Fibroblast of peridontal ligament (primary cell): ENCODE results near the gene EIPR1.

ENCODE experiments used
- DNase-seq: peaks from one replicate; pipeline ENCODE4 v3.0.0-alpha.2; 2010; ENCODE audit errors: extremely low read depth

EIPR1 gene

DNA sequence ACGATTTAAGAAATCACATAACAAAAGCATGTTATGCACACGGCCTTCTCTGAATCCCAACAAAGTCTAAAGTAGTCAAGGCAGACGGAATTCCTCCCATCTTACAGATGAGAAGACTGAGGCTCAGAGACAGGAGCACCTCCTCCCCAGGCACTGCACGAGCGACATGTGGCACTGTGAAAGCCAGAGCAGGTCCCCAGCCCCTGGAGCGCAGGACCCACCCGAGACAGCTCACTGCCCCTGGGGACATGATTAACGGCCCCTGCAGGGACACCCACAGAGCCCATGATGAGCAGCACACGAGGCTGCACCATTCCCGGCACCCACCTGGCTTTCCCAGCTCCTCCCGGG, 53.6 kb downstream of the EIPR1 start:
- DNase-seq: no peak

- DNase-seq: no peak
These were observed 54.1 kb downstream of the EIPR1 start for GRCh38 chr2:3323360-3324035.

- DNase-seq: no peak
These were observed 55.2 kb downstream of the EIPR1 start for GRCh38 chr2:3322311-3322970.

DNA sequence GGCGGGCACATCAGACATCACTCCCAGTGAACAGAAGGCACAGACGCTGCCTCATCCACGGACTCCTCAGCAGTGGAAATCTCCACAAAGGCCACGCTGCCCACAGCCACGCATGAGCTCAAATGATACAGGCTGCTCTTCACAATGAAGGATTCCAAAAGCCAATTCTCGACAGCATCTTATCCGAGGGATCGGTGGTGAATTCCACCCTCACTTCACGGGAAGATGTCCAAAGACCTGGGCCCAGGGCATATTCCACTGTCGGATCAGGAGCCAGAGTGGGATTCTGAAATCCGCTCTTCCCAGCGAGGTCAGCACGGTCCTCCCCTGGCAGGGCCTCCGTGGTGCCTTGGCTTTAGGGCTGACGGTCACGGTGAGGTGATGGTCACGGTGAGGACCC, 55.8 kb downstream of the EIPR1 start:
- no peak for DNase-seq

DNA sequence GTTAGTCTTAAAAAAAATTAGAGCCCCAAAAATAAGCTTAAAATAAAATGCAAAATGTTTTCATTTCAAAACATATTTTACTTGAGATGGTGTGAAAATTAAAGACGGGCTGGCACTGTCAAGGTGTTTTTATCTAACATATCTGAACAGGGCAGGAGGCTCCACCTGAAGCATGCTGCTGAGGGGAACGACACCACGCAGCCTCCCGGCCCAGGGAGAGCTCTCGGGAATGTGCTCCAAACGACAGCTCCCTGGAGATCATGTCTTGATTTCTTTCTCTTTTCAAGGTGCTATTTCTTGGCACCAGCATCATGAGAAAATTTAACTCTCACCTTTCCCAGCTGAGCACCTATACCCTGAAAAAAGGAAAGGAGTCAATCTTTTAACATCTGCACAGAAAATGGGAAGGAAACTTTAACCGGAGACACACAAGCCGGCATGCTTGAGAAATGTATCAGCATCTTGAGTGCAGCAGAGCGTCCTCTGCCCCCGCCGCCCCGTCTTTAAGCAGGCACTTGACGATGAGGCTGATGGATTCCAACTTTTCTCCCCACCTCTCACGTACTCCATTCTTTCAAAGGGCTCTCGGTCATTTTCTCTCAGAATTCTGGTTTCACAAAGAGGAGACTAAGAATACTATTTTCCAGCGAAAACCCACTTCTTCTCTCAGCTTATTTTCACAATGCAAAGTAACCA, 56.6 kb downstream of the EIPR1 start:
- DNase-seq: no peak

DNA sequence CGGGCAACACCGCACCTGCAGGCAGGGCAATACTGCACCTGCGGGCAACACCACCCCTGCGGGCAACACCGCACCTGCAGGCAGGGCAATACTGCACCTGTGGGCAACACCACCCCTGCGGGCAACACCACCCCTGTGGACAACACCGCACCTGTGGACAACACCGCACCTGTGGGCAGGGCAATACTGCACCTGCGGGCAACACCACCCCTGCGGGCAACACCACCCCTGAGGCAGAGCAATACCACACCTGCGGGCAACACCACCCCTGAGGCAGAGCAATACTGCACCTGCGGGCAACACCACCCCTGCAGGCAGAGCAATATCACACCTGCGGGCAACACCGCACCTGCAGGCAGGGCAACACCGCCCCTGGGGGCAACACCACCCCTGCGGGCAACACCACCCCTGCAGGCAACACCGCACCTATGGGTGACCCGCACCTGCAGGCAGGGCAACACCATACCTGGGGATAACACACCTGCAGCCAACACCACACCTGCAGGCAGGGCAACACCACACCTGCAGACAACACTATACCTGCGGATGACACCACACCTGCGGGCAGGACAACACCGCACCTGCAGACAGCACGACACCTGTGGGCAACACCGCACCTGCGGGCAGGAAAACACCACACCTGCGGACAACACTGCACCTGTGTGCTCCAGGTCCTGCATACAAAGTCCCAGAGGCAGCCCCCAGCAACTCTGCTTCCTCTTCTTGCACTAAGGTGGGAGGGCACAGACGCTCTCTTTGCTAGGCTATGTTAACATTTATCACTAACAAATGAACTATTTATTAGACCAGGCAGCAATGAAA, 57.7 kb downstream of the EIPR1 start:
- no peak for DNase-seq

DNA sequence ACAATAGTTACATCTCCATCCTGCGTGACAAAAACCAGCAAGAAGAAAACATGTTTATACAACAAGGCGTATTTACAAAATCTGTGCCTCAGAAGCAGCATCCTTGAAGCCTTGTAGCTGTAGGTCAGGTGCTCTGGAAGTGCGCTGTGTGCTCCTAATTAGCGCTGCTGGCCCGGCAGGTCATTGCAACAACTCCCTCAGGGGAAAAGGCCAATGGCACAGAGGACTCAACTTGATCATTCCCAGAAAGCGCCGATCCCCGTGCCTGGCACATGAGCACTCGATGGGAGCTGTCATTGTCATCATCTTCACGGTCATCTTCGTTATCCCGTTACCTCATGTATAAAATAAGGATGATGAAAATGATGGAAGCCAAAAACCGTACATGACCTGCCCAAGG, 58.5 kb downstream of the EIPR1 start:
- no peak for DNase-seq

- DNase-seq: no peak
These were observed 59.6 kb downstream of the EIPR1 start for GRCh38 chr2:3317871-3318590.

DNA sequence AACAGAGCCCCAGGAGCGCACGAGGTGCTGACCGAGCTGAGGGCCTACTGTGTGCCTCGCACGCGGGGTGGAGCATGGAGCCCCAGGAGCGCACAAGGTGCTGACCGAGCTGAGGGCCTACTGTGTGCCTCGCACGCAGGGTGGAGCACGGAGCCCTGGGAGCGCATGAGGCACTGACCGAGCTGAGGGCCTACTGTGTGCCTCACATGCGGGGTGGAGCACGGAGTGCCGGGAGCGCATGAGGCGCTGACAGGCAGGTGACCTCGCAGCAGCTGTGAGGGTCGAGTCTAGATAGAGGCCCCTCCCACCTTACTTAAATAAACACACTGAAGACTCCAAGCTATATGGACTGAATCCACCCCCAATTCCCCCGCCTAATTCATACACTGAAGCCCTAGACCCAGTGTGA, 60.3 kb downstream of the EIPR1 start:
- no peak for DNase-seq

- no peak for DNase-seq
These were observed 61.0 kb downstream of the EIPR1 start for GRCh38 chr2:3316456-3317276.

GRCh38 chr2:3314626-3315025, 63.0 kb downstream of the EIPR1 start:
- no peak for DNase-seq

GRCh38 chr2:3313781-3314375, 63.7 kb downstream of the EIPR1 start:
- no peak for DNase-seq

GRCh38 chr2:3312576-3313345, 64.9 kb downstream of the EIPR1 start:
- DNase-seq: no peak

DNA sequence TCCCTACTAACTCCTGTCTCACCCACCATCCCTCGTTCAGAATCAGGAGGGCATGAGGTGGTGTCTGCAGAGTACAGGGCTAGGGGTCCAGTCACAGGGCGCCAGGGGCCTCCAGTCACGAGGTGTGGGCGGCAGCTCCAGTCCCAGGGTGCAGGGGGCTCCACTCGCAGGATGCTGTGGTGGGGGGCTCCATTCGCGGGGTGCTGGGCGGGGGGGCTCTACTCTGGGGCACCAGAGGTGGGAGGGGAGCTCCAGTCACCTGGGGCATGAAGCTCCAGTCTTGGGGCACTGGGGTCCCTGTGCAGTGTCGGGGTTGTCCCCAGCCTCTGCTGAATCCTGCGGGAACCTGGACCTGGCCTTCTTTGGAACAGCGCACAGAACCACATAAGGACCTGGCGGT, 66.0 kb downstream of the EIPR1 start:
- DNase-seq: no peak

DNA sequence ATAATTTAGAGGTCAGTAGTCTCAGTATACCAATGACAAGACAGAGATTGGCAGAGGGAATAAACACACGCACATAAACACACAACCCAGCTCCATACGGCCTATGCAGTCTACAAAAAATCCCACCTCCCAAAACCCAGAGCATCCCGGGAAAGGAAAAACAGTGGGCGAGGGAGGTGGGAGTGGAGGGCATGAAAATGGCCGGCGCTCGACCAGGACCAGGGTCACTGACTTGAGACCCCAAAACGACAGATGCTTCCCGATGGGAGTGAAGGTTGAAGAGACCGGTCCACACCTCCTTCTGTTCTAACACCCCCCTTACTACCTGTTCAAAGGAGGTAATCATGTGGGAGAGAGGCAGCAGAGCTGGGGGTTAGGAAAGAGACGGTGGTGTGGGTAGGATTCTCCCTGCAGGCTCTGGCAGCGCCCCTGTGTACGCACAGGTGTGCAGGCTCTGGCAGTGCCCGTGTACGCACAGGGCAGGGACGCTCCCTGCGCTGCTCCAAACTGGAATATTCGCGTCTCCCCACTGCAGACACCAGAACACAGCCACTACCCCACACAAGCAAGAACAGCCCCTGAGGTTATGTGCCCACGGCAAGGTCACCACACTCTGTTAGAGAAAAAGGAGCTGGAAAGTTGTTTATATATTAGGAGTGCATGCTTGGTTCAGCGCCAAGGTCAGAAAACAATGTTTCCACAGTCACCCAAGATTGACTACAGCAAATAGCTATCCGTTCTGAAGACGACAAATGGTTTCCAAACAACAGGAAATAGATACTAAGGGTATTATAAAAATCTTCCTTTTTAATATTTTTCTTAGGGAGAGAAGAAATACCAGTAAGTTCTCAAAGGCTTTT, 67.9 kb downstream of the EIPR1 start:
- DNase-seq: no peak

DNA sequence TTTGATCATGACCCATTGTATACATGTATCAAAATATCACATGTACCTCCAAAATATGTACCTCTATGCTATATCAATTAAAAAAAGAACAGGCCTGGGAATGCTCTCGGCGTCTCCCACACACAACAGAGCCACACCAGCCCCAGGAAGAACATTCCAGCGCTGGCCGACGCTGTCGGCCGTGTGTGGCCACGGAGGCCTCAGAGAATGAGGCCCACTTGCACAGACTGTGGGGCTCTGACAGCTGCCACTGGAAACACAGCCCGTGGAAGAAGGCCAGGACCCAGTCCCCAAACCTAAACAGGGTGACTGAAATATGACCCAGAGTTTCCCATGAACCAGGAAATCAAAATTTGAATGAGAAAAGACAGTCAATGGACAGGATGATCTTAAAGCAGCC, 69.7 kb downstream of the EIPR1 start:
- DNase-seq: no peak

- DNase-seq: no peak
These were observed 70.4 kb downstream of the EIPR1 start for GRCh38 chr2:3307236-3307635.

- DNase-seq: no peak
These were observed 71.7 kb downstream of the EIPR1 start for GRCh38 chr2:3305952-3306351.

DNA sequence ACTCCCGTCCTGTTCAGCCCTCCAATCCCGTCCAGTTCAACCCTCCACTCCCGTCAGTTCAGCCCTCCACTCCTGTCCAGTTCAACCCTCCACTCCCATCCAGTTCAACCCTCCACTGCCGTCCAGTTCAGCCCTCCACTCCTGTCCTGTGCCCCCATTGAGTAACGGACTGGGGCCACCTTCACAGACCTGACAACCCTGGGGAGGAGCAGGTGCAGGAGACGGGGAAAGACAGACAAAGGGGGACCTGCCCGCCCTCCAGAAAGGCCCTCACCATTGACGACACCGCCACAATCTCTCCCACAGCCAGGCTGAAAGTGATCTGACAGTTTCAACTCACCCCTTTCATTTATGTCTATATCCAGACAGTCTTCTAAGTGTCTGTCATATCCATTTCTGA, 72.2 kb downstream of the EIPR1 start:
- no peak for DNase-seq
